ENCODE measurements around the gene COX10. TPM values are rescaled to one million over a fixed set of nuclear protein-coding genes. Genes with fewer than 3 reads are reported as not detected.

Gene COX10
- total RNA-seq, 1 experiment from 2014 or later = 18.2 TPM

DNA sequence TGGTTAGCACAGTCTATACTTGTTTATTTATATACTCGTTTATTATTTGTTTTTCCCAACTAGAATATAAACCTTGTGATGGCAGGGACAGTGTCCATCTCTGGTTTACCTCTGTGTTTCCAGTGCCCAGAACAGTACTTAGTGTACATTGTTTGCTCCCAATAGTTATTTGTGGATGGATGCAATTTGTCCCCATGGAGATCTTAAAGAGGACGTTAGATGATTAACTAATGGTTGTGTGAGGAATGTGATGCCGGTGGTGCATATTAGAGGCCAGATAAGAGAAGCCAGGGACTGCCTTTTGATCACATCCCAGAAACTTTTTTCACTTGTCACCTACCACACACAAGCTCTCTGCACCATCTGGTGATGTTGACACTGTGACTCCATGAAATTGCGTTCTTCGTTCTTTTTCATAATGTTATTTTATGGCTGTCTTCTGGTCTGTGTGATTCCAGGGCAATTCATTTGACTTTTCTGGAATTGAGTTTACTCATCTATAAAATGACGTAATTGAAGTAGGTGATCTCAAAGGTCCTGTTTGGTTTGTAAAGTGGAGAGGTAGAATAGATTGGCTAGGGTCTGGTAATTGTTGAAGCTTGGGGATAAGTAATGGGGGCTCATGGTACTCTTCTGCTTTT is 1.2 kb downstream of the COX10 start:
- DNase-seq (ENCODE audit: low spot score) = no peak

DNA sequence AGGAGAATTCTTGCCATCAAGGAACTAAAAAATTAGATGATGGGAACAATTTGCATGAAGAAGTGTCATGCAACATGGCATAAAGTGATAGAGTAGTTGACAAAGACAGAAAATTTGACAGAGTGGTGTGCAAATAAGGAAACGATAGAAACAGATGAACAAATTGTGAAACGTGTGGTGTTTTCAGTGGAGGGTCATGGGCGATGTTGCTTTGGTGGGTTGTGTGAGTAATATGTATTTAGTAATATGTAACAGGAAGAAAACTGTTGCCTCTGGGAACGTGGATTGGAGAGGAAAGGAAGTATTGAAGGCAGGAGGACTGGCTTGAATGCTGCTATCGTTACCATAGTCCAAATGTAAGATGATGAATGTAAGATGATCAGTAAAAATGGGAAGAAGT is 3.6 kb downstream of the COX10 start:
- no peak for DNase-seq (ENCODE audit: low spot score)

DNA sequence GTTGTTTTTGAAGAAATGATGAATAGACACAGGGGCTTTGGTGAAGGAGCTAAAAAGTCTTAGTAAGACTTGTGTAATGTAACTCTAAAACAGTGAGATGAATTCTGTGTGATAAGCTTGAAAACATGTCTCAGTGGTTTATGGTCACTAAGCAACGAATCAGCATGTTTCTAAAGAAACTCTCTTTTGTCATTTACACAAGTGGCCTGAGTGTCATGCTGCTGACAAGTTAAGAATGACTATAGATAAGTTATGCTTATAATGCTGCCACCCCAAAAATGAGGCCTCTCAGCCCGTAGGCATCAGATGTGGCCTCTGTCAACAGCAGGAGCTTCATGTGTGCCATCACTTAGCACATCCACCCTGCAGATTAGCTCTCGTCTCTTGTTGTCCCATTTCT is 8.7 kb downstream of the COX10 start:
- DNase-seq (ENCODE audit: low spot score) = no peak

DNA sequence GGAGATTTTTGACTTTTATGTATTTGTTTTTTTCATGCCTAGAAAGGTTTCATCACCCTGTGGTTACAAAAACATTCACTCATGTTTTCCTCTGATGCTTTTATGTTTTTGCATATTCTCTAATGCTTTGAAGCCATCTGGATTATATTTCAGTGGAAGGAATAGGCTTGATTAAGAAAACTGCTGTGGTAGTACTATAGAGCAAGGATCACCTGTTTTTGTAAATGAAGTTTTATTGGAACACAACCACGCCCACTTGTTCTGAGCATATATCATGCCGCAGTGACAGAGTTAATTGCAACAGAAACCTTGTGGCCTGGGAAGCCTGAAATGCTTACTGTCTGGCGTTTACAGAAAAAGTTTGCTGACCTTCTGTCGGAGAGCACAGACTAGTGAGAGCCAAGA is 11.5 kb downstream of the COX10 start:
- DNase-seq (ENCODE audit: low spot score) = no peak

DNA sequence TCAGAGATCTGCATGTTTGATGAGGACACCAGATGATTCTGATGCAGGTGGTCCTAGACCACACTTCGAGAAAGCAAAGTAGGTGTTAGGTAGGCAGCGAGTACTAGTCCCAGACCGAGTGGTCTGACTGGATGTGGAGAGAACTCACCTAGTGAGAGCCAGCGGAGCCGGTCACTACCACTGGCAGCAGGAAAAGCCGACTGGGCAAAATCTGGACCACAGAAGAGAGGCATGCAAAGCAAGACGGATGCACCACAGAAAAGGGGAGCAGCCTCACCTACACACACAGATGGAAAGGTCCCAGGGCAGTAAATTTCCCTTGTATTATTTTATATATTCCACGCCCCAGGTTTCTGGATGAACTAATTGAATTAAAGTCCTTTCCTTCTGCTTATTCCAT is 13.5 kb downstream of the COX10 start:
- DNase-seq (ENCODE audit: low spot score) = no peak

DNA sequence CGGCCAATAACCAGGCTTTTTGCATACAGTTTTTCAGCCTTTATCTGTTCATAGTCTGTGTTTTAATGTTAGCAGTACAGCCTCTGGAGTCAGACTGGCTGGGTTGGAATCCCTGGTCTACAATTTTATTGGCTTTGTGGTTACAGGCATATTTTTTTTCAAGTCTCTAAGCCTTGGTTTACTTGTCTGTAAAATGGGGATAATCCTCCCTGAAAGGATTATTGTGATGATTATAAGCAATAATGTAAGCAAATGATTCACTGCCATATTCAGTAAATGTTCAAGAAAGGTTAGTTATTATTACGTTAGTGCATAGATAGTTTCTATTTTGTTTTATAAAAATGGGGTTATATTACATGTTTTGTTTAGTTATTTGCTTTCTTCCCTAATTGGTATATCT is 15.7 kb downstream of the COX10 start:
- DNase-seq (ENCODE audit: low spot score) = no peak

DNA sequence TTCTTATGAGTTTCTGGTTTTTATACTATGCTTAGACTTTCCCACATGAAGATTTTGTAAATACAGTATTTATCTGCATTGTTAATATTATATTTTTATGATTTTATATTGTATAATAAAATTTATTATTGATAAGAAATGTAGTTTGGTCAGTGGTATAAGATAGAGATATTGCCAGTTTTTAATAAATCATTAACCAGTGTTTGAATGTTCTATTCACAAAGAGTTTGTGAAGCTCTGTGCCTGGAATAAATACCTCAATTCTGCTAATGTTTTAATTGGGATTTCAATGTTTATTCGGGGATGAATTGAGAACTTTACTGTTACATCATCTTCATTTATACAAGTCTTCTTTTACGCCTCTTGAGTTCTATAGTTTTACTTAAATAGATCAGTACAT is 16.9 kb downstream of the COX10 start:
- DNase-seq (ENCODE audit: low spot score) = no peak

DNA sequence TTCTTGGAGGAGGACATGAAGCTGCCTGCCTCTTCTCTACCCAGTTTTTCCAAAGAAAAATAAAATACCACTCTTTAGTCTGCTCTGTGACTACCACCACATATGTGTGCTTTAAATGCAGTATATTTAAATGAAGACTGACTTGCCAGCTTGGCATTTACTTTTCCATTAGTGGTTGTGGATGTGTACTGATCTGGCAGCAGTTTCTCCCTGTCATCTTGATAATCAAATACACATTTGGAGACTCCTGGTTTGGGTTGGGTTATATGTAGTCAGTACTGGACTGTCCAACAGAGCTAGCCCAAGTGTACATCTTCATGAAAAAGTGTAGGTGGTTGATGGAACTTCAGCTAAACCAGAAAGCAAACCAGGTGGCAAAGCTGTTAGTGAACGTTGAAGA is 19.9 kb downstream of the COX10 start:
- no peak for DNase-seq (ENCODE audit: low spot score)

DNA sequence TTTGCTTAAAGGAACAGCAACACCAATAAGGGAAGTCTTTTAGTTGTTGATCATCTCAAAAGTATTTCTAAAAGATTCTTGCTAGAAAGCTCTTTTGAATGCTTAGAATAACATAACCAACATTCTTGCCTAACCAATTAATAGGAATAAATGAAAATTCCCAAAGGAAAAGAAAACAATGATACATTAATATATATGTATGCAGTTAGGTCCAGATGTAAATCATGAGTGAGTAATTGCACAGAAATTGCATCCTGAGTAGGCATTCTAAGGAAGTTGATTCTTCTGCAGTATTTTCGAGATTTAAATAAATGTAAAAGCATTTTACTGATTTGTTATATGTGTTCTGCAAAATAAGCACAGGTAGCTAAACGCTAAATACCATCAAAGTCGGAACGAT is 22.1 kb downstream of the COX10 start:
- no peak for DNase-seq (ENCODE audit: low spot score)

DNA sequence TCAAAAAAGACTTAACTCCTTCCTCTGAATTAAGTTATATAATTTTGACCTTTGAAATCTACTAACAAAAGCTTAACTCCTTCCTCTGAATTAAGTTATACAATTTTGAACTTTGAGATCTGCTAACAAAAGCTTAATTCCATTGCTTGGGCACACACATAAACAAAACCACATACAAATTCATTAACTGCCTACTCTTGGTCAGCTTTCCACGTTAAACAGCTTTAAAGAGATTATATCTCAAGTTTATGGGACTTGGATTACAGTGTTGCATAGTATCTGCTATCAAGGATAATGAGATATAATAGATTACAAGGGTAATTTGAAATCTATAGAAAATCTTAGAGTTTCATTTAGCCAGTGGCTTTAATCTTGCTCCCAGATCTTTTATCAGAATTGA is 23.5 kb downstream of the COX10 start:
- DNase-seq (ENCODE audit: low spot score) = no peak

DNA sequence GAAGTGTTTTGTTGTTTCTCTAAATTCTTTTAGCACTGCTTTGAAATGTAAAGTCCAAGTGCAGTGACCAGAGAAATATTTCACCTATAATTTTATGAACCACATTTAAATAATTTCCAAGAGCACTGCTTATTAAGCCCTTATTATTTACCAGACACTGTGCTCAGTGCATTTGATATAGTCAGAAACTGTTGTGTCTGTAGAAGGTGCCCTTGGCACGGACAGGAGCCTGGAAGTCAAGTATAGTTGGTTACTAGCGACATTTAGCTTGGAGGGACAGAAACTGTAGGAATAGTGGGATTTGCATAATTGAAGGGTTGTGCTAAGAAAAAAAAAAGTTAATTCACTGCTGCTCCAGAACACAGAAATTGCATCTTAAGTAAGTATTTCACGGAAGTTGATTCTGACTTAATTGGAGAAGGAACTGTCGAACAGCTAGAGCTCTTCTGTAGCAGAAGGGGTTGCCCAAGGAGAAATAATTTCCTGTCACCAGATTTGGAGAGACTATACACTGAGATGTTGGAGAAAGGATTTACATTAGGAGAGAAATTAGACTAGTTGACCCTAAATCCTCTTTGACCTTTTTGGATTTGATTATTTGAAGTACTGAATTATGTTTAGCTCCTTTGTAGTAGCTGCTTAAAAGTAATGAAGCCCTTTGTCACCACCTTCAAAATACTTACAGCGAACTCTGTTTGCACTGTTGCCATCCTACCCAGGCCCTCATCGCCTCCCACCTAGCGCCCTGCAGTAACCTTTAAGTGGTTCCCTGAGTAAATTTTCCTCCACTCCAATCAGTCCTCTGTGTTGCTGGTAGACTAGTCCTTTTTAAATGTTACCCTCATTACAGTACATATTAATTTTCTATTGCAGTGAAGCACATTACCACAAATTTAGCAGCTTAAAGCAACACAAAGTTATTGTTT is 25.6 kb downstream of the COX10 start:
- DNase-seq (ENCODE audit: low spot score) = no peak

DNA sequence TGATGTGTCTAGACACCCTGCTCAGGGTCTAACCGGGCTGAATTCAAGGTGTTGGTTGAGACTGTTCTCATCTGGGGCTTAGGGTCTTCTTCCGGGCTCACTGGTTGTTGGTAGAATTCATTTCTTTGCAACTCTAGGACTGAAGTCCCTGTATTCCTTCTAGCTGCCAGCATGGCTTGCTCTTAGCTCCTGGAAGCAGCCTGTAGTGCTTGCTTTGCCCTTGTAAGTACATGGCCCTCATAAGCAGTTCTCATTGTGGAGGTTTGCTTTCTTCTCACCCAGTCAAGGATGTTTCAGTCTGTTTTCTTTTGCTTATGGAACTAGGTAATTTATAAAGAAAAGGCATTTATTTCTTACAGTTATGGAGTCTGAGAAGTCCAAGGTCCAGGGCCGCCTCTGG is 26.3 kb downstream of the COX10 start:
- no peak for DNase-seq (ENCODE audit: low spot score)

DNA sequence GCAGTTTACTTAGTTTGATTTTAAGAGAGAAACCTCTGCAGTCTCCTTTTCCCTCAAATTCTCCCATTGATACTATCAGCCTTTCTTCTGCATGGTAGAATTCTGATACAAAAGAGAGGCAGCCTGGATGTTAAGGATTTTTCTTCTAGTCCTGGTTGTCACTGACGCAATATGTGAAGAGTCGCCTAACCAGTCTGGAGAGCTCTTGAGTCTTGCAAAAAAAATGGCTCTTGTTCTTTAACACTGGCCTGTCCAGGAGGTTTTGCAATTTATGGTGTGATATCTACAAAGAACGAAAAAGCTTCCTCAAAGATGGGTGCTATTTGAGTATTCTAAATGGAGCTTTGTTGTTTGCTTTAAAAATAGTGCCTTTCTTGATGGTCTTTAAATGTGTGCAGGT is 28.9 kb downstream of the COX10 start:
- no peak for DNase-seq (ENCODE audit: low spot score)

DNA sequence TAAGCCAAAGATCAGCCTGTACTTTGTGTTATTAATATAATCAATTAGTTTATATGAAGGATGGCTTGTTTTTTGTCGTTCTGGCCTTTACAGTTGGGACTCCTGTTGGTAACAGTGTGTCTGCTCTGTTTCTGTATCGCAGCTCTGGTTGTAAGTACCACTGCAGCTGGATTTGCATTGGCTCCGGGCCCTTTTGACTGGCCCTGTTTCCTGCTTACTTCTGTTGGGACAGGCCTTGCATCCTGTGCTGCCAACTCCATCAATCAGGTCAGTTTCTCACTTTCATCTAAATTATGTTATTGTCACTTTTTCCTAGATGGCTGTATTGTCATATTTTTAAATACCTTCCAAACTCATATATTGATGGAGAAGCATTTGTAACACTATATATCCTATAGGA is 32.7 kb downstream of the COX10 start:
- DNase-seq (ENCODE audit: low spot score) = no peak

DNA sequence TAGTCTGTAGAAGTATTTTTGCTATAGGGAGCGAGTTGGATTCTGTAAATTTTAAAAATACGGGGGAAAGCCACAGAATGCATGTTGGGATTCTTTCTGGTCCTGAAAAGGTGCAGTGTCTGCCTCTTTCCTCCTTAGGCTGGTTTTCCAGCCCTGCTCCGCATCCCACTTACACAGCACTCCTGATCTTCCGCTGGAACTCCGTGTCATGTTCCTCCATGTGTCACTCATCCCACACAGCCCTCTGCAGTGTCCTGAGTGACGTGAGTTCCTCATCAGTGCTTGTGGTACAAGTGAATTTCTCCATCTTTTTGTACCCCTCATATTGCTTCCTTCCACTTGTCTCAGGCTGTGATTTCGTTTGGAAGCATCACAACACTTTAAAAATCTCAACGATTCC is 34.5 kb downstream of the COX10 start:
- no peak for DNase-seq (ENCODE audit: low spot score)

DNA sequence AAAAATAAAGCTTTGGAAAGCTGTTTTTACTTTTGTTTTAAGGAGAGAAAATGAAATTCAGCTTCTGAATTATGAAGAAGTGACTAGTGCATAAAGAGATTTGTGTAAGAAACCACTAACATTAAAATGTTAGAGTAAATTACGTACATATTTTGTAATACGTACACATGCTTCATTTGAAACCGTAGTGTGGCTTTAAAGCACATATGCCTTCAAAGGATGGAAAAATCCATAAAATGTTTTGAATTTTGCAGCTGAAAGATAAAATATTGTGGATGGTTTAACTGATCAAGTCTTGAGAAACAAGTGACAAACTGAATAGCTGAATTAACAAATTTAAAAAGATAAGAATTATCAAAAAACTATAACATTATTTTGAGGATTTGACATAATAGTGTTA is 35.4 kb downstream of the COX10 start:
- DNase-seq (ENCODE audit: low spot score) = no peak

DNA sequence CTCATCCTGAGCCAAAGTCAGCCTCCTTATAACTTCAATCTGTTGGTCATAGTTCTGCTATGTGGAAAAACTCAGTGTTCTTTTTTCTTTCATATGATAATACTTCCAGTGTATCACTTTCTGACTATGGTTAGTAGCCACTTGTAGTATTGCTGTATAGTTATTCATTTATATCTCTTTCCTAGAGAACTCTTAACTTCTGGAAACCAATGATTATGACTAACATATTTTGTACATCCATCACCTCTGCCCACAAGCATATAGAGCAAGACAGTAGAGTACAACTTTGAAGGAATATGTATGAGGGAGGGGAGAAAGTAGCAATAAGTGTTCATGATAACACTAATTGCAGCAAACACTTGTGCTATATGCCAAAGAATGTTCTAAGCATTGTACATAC is 38.6 kb downstream of the COX10 start:
- no peak for DNase-seq (ENCODE audit: low spot score)

DNA sequence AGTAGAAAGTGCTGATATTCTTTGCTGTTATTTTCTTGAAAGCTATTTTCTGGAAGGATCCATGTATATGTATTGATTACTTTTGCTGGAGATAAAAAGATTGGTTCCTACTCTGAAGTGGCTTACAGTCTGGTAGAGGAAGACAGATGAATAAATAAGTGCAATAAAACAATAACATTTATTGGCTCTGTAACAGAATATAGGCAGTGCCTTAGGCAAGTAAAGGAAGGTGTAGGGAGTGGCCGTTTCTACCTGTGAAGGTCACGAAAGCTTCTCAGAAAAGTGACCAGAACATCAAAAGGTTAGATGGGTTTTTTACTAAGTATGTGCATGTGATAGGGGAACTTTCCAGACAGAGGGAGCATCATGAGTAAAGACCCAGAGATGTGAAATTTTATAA is 43.1 kb downstream of the COX10 start:
- DNase-seq (ENCODE audit: low spot score) = no peak

DNA sequence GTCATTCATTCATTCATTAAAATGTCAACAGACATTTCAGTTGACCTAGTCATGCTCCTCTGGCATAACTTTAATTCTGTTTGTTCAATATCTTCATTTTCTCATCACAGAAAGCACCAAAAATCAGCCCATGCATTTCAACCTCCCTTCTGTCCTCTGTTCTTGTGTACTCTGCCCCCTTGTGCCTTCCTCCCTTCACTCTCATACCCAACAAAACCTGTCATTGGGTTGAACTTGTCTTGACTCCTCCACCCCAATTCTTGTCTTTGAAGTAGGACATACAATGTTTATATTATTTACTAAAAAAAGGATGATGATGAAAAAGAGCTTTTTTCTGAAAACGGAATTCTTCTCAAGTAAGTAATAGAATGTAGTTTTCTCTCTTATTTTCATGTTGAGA is 43.8 kb downstream of the COX10 start:
- DNase-seq (ENCODE audit: low spot score) = no peak

DNA sequence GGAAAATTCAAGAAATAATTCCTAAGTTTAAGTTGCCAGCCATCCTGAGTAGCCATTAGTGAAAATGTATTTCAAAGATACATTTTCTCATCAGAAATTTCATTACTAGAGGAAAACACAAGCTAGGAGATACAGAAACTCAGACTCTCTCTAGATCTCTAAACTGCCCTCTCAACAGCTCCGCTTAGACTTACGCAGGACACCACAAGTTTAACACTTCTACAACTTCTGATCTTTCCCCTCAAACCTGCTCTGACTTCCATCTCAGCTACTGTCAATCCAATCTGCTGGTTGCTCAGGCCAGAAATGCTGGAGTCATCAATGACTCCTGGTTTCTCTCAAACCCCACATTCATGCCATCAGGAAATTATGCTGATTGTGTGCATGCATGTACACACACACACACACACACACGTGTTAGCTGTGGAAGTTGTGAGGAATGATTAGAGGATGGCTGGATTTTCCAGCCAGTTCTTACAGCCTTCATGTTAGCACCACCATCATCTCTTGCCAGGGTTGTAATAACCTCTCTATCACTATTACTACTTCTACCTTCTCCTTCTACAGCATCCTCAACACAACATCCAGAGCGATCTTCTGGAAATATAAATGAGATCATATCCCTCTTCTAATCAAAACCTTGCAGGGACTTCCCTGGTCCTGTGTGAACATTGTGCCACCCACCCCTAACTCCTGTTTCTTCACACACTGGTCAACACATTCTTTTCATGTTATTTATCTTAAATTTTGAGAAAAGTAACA is 47.1 kb downstream of the COX10 start:
- DNase-seq (ENCODE audit: low spot score) = no peak

DNA sequence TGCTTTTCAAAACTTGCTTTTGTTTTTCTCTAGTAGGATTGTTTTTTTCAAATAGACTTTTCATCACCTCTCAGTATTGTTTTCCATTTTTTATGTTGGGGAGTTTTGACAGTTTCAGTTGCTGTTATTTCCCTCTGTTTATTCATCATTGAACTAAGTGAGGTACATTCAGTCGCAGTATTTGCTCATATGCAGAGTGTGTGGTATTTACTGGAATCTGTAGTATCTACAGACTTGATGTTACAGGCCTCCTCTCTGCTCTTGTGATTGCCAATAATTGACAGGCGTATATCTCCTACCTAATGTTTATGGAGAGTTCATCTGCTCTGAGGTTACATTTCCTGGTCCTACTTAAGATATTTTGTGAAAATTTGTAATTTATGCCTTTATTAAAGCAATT is 49.6 kb downstream of the COX10 start:
- no peak for DNase-seq (ENCODE audit: low spot score)

DNA sequence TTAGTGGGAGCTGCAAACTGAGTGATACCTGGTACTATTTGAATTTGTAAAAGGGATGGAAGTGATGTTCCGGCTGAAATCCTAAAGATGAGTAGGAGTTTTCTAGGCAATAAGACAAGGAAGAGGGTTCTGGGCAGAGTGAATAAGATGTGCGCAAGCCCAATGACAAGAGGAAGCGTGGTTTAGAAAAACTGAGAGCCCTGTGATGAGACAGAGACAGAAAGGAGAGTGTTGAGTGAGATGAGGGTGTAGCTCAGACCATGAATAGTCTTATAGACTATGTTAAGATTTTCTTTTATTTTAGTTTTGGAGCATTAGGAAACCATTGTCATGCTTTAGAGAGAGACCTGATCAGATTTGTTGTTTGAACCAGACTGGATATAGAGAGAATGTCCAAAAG is 50.2 kb downstream of the COX10 start:
- no peak for DNase-seq (ENCODE audit: low spot score)

DNA sequence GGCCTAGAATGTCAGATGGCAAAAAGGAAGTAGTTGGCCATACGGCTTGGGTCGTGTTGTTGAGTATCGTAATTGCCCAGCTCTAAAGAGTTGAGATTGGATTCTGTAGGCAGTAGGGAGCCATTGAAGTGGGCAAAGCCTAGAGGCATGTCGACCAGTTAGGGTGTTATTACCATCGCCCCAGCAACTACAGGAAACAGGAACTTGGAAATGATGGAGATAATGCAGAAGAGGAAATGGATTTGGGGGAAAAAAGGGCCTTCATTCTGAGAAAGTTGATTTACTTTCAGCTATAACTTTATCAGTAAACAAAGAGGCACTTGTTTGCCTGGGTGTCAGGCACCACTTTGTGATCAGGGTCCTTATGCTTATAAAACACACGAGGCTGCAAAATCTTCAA is 52.6 kb downstream of the COX10 start:
- DNase-seq (ENCODE audit: low spot score) = no peak
